Esophagus mucosa (tissue), 1 donor: ENCODE data around the gene IKBKG. TPM values are rescaled to one million over a fixed set of nuclear protein-coding genes. Genes with fewer than 3 reads are reported as not detected.
A peak's percentile ranks its signal among the peaks of the same experiment; 100 is the strongest.
"Not testable (repeated sequence)": the region's sequence is repeated elsewhere in the genome, so short reads cannot be mapped to it uniquely, and the experiment has no call there.

Experiments
- ATAC-seq: fragments of 200-7000 bp; cut with Tn5 transposase; one replicate; pipeline ENCODE4 v1.9.1; 2020
- total RNA-seq: library from RNA; stranded (reverse); gene quantifications from one replicate; pipeline ENCODE4 v1.2.4, GENCODE V29; 2023
- donor health status: DM: yes; HTN: yes; CAD: no.

Gene IKBKG
- total RNA-seq, 1 donor from 2014 or later = 16.1 TPM

DNA sequence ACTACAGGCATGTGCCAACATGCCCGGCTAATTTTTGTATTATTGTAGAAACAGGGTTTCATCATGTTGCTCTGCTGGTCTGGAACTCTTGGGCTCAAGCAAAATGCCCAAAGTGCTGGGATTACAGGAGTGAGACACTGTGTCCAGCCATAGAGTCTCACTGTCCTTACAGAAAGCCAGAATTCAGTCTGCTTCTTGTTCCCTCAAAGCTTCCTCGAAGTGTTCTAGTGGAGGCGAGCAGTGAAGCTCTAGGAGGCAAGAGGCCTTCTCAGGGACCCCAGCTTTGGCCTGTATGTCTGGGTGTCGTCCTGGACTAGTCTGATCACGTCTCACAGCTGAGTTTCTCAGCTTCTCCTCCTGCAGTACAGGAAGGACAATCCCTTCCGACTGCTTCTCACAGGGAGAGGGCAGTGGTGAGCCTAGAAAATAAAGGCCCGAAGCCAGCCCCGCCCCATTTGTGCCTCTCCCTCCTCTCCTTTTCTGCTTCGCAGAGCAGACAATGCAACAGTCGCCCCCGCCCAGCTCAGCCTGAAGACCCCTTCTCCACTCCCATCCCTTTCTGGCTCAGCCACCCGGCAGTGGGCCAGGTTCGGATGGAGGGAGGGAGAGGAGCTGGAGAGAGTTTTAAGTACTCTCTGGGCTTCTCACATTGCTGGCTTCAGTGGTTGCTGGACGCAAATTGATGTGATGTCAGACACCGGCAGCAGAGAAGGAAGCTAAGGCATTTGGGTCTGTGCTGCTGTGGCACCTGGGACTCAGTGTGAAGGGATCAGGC lies 20.3 kb upstream of the IKBKG start:
- peak; percentile 83 for ATAC-seq

DNA sequence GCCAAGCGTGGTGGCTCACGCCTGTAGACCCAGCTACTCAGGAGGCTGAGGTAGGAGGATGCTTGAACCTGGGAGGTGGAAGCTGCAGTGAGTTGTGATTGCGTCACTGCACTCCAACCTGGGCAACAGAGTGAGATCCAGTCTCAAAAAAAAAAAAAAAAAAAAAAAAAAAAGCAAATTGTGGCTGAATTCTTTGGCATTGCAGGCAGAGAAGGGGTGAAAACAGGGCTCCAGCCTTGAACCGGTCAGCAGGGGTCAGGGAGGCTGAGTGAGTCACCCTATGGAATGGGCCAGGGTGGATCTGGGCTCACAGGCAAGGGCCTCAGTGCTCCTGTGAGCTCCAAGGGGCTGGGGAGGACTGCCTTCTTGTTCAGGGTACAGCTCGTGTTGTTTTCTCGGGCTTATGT lies 18.2 kb upstream of the IKBKG start:
- no peak for ATAC-seq

DNA sequence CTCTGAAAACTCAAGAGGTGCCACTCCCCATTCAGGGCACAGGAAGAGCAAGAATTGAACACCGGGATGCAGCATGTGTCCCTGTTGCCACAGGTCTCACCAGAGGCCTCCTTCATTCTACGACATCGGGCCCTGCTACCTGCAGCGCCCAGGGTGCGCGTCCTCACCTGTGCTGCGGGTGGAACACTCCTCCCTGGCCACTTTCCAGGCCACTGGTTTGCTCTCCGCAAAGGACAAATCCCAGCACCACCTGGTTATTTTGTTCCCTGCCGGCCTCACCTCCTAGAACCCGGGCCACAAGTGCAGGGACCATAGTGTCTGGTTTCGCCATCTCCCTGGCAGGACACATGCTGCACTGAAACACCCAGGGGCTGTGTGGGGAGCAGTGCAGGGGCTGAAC lies 17.1 kb upstream of the IKBKG start:
- ATAC-seq = no peak

DNA sequence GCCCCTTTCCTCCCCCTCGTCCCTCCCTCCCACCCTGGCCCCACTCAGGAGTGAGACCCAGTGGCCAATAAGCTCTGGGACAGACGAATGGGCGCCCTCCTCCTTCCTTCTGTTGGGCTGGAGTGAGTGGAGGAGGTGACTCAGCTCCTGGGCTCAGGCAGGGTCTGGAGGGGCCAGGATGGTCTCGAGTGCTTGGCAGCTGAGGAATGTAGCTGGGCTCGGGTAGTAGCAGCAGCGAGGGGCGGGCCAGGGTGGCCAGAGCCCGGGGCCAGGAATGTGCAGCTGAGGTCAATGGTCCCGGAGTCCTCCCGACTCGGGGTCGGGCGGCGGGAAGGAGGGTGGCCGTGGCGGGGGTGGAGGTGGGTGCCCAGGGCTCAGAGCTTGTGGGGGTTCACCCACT lies 15.8 kb upstream of the IKBKG start:
- ATAC-seq = no peak

DNA sequence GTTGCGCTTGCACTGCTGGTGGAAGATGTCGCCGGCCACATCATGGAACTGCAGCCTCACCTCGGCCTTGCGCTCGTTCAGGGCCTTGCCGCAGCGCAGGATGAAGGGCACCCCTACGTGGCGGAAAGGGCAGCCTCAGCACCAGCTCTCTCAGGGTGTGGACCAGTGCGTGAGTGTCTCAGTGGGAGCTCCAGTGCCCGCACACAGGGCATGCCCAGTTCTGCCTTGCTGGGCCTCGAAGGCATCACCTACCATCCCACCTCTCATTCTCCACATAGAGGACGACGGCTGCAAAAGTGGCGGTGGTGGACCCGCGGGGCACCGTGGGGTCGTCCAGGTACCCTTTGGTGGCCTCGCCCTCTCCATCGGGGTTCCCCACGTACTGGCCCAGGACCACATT lies 14.7 kb upstream of the IKBKG start:
- no peak for ATAC-seq

DNA sequence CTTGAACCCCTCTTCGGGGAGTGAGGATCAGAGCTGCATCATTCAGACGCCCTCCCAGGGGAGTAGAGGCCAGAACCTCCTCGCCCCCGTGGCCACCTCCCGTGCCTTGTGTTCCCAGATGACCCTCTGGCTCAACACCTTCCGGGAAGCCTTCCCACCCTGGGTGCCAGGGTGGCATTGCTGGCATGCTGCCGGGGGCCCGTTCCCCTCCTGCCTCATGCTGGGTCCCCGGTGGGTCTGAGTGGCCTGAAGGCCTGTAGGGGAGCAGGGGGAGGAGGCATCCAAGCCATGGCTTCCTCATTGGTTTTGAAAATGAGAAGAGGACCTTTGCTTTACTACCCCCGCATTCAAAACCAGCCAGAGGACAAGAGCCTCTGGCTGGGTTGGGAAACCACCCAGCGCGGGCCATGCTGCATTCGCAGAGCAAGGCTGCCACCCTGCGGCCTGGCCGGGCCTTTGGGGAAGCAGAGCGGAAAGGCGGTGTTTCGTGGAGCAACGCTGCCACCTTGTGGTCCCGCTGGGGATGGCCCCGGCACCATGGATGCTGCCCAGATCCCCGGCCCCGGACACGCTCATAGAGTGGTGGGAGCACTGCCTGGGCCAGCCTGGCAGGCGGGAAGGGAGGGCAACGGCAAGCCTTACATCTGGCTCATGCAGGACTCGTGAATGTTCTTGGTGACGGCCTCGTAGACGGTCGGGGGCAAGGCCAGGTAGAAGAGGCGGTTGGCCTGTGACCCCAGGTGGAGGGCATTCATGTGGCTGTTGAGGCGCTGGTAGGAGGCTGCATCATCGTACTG lies 12.7 kb upstream of the IKBKG start:
- peak; percentile 94 for ATAC-seq

DNA sequence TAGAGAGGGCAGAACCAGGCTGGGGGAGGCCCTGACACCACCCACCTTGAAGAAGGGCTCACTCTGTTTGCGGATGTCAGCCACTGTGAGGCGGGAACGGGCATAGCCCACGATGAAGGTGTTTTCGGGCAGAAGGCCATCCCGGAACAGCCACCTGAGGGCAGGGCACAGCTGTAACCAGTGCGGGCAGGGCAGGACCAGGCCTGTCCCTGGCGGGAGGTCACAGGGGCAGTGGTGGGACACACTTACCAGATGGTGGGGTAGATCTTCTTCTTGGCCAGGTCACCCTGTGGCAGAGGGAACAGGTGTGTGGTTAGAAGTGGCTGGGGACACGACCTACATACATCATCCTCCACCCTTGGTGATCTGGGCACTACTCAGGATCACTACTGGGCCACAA lies 11.5 kb upstream of the IKBKG start:
- no peak for ATAC-seq

DNA sequence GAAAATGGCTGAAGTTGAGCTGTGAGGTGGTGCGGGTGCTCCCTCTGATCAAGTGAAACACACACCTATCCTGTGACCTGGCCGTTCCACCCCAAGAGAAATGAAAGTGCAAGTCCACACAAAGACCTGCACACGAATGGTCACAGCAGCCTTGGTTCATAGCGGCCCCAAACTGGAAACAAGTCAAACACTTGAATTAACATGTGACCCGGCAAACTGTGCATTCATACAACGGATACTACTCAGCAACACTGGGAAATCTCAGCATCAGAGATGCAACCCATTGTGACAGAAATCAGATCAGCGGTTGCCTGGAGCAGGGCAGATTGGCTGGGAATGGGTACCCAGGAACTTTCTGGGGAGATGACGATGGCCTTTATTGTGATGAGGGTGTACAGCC lies 8.3 kb upstream of the IKBKG start:
- no peak for ATAC-seq

DNA sequence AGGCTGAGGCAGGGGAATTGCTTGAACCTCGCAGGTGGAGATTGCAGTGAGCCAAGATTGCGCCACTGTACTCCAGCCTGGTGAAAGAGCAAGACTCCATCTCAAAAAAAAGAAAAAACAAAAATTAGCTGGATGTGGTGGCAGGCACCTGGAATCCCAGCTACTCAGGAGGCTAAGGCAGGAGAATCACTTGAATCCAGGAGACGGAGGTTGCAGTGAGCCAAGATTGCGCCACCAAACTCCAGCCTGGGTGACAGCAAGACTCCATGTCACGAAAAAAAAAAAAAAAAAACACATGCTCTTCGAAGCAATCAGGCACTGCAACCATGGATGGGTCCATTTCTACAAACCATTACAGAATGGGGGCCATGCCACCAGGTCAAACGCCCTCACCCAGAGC lies 7.1 kb upstream of the IKBKG start:
- ATAC-seq = not testable (repeated sequence)

DNA sequence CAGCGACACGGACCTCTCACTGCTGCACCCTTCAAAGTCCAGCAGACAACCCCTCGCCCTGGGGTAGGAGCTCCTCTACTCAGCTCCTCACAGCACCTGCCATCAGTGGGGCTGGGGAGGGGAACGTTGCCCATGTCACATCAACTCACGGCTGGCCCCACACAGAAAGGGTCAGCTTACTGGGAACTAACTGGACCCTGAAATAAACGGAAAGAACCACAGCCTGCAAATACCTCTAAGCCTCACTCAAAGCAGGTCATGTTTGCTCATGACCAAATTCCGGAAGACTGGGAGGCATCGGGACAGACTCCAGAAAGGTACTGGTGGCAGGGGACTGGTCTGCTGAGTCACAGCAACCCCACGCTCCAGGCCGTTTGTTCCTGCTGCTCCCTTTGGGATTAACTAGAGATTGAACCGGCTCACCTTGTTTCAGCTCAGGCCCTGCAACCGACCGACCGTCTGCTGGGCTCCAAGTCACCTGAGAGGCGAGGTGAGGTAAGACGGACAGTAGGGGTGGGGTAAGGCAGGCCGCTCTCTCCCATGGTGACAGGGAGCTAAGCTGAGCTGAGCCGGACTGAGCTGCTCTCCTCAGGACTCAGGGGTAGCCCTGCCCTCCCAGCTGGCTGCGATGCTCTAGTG lies 6.4 kb upstream of the IKBKG start:
- ATAC-seq = peak; percentile 92

DNA sequence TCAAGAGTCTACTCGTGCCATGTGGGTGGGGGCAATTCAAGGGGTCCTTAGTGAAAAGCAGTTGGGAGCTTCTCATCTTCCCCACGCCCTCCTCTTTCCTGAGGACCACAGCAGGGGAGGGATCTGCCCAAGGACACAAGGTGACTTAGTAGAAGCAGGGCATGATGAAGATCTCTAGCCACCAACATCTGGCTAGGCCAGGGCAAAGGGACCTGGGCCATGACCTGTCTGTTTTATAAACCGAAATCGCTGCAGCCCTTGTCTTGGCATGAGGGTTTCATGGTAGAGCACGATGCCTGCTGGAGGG lies 5.9 kb upstream of the IKBKG start:
- ATAC-seq = no peak

DNA sequence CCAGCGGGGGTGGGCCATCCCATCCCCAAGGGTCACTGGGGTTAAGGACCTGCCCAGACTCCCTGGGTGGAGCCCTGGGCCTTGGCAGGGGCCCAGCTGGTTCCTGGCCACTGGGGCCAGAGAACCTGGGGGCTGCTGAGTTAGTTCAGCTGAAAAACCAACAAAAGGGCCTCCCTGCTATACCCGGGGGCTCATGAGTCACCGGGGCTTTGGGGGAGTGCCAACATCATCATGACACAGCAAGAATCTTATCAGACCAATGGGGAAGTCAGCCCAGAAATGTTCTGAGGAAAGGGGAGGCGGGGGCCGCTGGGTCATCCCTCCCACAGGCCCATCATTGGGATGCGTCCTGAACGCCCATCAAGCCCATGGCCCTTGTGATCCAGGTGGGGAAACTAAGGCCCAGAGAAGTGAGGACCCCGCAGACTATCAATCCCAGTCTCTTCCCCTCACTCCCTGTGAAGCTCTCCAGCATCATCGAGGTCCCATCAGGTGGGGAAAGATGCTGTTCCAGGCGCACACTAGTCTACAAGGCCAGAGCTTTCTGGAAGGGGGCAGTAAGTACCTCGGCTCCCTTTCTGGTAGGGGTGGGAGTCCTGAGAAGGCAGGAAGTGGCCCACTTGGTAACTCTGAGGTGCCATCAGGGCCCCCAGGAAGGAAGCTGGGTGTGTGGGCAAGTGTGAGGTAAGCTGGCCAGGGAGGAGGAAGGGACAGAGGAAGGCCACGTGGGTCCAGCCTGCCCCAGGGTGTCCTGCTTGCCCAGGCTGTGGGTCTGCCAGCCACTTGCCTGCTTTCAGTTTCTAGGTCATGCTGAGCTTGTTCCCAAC lies 5.3 kb upstream of the IKBKG start:
- ATAC-seq = peak; percentile 35

DNA sequence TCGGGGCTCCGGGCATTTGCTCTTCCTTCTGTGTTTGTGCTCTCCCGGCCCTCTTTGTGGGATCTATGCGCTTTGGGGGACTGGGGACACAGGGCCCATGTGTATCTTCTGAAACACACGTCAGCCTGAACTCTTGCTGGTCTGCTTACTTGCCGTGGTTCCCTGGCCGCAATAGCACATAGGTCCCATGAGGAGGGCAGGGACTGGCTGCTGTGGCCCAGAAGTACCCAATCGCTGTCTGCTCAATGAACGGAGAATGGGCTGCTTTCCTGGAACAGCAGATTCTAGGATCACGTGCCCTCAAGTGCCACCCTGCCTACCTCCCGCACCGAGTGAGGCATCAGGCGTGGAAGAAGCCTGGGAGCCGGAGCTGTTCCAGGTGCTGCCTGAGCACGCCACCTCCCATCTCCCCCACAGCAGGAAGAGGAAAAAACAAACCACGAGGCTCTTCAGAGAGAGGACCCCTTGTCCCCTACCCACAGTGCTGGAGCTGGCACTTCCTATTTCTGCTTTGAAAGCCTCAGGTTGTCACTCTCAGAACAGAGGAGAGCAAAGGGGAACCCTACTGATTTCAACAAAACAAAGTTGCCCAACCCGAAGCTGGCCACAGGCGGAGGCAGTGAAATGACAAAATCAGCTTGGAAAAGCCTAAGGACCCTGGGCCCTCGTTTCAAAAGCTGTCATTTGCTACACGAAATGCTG lies 4.5 kb upstream of the IKBKG start:
- no peak for ATAC-seq

DNA sequence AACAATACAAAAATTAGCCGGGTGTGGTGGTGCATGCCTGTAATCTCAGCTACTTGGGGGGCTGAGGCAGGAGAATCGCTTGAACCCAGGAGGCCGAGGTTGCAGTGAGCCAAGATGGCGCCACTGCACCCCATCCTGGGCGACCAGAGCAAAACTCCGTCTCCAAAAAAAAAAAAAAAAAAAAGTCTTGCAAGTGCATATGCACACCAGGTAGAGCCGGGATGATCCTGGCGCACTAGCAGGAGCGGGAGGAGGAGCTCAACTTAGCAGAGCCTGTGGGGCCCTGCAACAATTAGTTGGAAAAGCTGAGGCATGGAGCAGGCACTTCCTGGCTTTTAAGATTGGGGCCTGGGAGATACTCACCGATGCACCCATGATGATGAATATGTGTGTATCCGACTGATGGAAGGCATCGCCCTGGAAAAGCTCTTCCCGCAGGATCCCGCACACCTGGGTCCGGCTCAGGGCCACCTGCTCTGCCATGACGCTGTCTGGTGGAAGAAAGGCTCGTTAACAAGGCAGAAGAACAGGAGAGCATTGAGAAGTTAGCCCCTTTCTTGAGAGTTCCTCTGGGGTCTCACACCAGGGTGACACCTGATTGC lies 1.6 kb upstream of the IKBKG start:
- no peak for ATAC-seq

DNA sequence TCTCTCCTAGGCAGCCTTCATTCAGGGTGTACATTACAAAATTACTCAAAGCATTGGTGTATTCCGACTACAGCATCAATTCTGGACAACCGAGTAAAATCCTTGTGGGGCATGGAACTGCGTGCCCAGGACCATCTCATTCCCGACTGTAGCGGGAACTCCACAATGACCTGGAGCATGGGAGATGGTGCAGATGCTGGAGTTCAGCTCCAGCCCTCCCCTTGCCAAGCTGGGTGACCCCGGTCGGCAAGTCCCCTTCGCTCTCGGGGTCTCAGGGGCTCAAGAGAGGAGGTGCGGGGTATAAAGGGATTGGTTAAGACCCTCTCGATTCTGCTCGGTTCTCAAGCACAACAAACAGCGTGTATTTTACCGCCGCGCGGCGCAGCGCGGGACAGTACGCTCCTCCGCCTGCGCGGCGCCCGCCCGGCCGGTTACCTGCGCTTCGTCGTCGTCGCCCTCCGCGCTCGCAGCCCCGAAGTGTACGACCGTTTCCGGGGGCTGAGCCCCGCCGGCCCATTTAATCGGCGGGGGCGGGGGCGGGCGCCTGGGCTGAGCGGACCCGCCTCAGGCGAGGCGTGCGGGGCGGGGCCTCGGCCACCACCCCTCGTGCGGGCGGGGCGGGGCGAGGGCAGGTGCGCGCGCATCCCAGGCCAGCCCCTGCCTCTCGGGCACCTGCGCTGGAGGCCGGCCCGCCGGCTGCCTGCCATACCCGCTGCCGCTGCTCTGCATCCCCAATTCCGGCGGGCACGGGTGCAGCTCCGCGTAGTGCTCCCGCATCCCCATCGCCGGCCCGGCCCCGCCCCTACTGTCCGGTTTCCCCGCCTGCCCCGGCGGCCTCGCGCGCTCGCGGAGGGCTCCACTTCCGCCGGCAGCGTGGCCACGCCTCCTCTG lies 821 bp upstream of the IKBKG start, which contains the start of gene G6PD:
Gene G6PD, minus strand, starts transcription at position 493 of the 891 bp plus-strand sequence. CDS start 691 bp downstream, outside the sequence.
- ATAC-seq = peak; percentile 80

DNA sequence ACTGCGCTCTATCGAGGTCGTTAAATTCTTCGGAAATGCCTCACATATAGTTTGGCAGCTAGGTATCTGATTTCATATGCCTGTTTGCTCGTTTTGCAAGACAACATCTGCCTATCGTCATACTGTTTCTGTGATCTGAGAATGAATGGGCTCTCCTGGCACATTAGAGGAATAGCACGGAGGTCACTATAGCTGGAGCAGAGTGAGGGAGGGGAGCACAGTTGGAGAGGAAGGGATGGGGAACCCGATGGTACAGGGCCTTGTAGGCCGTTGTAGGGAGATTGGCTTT lies 552 bp downstream of the IKBKG start:
- ATAC-seq = no peak

DNA sequence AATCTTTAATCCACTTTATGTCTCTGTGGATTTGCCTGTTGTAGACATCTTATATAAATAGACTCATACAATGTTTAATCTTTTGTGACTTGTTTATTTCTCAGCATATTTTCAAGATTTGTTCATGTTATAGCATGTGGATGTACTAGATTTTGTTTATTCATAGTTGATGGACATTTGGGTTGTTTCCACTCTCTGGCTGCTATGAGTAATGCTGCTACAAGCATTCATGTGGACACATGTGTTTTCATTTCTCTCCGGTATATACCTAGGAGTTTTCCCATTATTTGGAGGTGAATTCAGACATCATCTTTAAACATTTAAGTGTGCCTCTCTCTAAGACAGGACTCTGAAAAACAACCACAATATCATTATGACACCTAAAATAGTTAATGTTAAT lies 2.3 kb downstream of the IKBKG start:
- no peak for ATAC-seq

DNA sequence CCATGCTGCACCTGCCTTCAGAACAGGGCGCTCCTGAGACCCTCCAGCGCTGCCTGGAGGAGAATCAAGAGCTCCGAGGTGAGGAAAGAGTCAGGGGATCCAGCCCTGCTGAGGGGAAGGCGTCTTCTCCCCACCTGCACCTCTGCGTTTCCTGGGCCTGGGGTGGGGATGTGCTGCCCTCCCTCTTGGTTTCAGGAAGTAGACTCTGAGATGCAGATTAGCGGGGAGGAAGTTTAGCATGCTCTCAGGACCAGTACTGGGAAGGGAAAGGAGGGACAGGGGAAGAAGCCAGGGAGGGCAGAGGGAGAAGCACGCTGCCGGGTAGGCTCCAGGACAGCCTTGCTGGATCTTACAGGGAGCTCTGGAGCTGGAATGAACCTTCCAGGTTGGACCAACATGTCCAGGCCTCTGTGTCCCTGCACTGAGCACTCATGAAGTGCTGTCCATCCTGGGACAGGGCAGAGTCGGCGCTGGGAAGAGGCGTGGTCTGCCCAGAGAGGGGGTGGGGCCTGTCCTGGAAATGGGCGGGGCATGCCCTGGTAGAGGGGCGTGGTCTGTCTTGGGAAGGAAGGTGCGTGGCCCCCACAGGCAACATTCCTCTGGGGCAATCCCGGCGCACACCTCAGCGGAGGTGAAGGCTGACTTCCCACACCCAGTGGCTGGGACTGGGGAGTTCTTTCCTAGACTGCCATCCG lies 4.8 kb downstream of the IKBKG start:
- not testable (repeated sequence) for ATAC-seq

DNA sequence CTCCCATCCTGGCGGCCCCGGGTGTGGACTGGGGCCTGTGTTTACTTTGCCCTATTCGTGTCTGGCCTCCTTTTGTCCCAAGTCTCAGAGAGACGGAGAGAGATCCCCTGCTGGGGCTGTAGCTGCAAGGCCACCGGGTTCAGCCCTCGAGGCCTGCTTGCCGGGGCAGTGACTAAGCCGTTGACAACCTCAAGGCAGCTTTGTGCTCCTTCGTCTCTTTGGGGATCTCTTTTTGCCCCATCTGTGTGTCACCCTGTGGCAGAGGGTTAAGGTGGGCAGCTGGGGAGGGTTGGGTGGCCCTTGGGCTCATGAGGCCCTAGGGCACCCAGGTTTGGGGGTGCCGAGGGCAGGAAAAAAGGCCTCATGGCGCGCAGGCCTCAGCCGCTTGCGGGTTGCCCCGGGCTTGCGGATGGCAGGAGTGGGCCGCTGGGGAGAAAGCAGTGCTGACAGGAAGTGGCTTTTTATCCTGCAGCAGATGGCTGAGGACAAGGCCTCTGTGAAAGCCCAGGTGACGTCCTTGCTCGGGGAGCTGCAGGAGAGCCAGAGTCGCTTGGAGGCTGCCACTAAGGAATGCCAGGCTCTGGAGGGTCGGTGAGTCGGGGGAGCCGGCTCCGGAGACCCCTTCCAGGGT lies 10.8 kb downstream of the IKBKG start:
- ATAC-seq = not testable (repeated sequence)

DNA sequence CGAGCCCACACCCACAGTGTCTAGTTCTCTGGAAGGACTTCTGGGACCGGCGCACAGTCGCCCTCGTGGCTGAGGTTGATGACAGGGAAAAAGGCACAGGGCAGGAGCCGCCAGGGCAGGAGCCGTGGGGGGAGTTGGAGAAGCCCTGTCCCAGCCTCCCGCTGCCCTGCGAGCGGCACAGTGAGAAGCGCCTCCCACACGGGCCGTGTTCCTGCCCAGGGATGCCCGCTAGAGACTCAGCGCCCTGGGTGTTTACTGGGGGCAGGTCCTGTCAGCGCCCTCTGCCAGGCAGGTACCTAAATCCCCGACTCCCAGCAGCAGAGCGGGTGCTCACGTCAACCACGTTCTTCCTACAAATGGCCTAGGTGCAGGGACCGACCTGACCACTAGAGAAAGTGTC lies 11.5 kb downstream of the IKBKG start:
- ATAC-seq = not testable (repeated sequence)
